Hematopoietic multipotent progenitor cell treated with erythropoietin and hydrocortisone succinate and interleukin-3 and kit ligand, for 6 days (in vitro differentiated cells): ENCODE measurements around the gene KCNK4.

Experiments
- DNase-seq: peaks from one replicate; pipeline ENCODE4 v3.0.0-alpha.2; 2015

Gene KCNK4

GRCh38 chr11:64331569-64332371 is 40.7 kb downstream of the KCNK4 start:
- peak; percentile 96 for DNase-seq

GRCh38 chr11:64333556-64333955 is 42.5 kb downstream of the KCNK4 start:
- DNase-seq, result no peak

GRCh38 chr11:64334764-64335735 is 43.9 kb downstream of the KCNK4 start:
- DNase-seq, result peak; percentile 99

GRCh38 chr11:64337538-64338249 is 46.6 kb downstream of the KCNK4 start:
- no peak for DNase-seq

- DNase-seq, result no peak
Observed at GRCh38 chr11:64338716-64339115, 47.6 kb downstream of the KCNK4 start.

- DNase-seq, result no peak
Observed at GRCh38 chr11:64339286-64339685, 48.2 kb downstream of the KCNK4 start.

- peak; percentile 66 for DNase-seq
Observed at GRCh38 chr11:64339754-64340408, 48.8 kb downstream of the KCNK4 start, which contains the start of gene CCDC88B. TSS of gene CCDC88B (plus strand) at chr11:64340204. CDS start at chr11:64340267, 63 bp downstream.

GRCh38 chr11:64340671-64341335 is 49.7 kb downstream of the KCNK4 start:
- DNase-seq, result peak; percentile 76

- DNase-seq, result no peak
Observed at GRCh38 chr11:64341429-64341828, 50.3 kb downstream of the KCNK4 start.

- peak; percentile 93 for DNase-seq
Observed at GRCh38 chr11:64341851-64342791, 51.0 kb downstream of the KCNK4 start.

- no peak for DNase-seq
Observed at GRCh38 chr11:64342869-64343745, 52.0 kb downstream of the KCNK4 start.

- peak; percentile 64 for DNase-seq
Observed at GRCh38 chr11:64343767-64344559, 52.9 kb downstream of the KCNK4 start.

- DNase-seq, result no peak
Observed at GRCh38 chr11:64344787-64345186, 53.7 kb downstream of the KCNK4 start.

- peak; percentile 22 for DNase-seq
Observed at GRCh38 chr11:64347193-64347867, 56.2 kb downstream of the KCNK4 start.

GRCh38 chr11:64348383-64349024 is 57.4 kb downstream of the KCNK4 start:
- no peak for DNase-seq

GRCh38 chr11:64349025-64349387 is 57.9 kb downstream of the KCNK4 start:
- no peak for DNase-seq

- no peak for DNase-seq
Observed at GRCh38 chr11:64349404-64349803, 58.3 kb downstream of the KCNK4 start.
